Esophagus squamous epithelium (tissue), 5 donors: ENCODE results near the gene SLC7A6OS. TPM values are rescaled to one million over a fixed set of nuclear protein-coding genes. Genes with fewer than 3 reads are reported as not detected.

Experiments
- DNase-seq: peaks from one replicate; lab custom pipeline; 2025; lab: John Stamatoyannopoulos, UW
- H3K27ac ChIP-seq, 4 donors: fragments of 200-600 bp; sonication (generic); one replicate each; pipeline ENCODE4 v1.5.1; 2016 to 2019; ENCODE audit warnings: mild to moderate bottlenecking in 1 of 4
- H3K27me3 ChIP-seq, 4 donors: fragments of 200-600 bp; sonication (generic); 1 replicate in 3 of 4; 2 replicates in 1 of 4; pipeline versions ENCODE4 v1.5.1 to v1.6.0; 2017 to 2021; ENCODE audit warnings: antibody characterized with exemption in 1 of 4
- H3K36me3 ChIP-seq, 3 donors: fragments of 200-600 bp; sonication (generic); one replicate each; pipeline ENCODE4 v1.5.1; 2016 to 2019
- H3K4me1 ChIP-seq, 3 donors: fragments of 200-600 bp; sonication (generic); one replicate each; pipeline ENCODE4 v1.5.1; 2017 to 2019
- H3K4me3 ChIP-seq, 4 donors: fragments of 200-600 bp; sonication (generic); 1 replicate in 3 of 4; 2 replicates in 1 of 4; pipeline ENCODE4 v1.5.1; 2016 to 2019; ENCODE audit warnings: mild to moderate bottlenecking in 2 of 4, moderate library complexity in 1 of 4
- H3K9me3 ChIP-seq, 3 donors: fragments of 200-600 bp; sonication (generic); one replicate each; pipeline ENCODE4 v1.5.1; 2016 to 2019
- CTCF ChIP-seq, 6 experiments: fragments of 450-650 bp in 4 of 6; fragments of 200-600 bp in 2 of 6; sonication (generic) in 2 of 6; IDR thresholded peaks; one replicate each; pipeline ENCODE4 v1.5.1; 2016 to 2019; ENCODE audit warnings: antibody characterized with exemption in 6 of 6, mild to moderate bottlenecking in 4 of 6, moderate library complexity in 4 of 6
- POLR2A ChIP-seq, 4 donors: fragments of 450-650 bp; IDR thresholded peaks; one replicate each; pipeline ENCODE4 v1.6.1; 2017; ENCODE audit warnings: antibody characterized with exemption in 4 of 4, mild to moderate bottlenecking in 4 of 4, moderate library complexity in 3 of 4
- WGBS, 2 donors: methylation state at CpG; one replicate each; pipeline ENCODE4 v1.1.5; 2018; 5-methylcytosine and 5-hydroxymethylcytosine counted together
- intact Hi-C: fragments of 100-400 bp; cut with DNase I; formaldehyde crosslinking; loops from one replicate; pipeline ENCODE4 v1.15.0; 2022
- total RNA-seq, 4 donors: library from RNA; depleted of rRNA; stranded (reverse); fragments of >200 nt; gene quantifications; one replicate each; pipeline ENCODE4 v1.1.0, GENCODE V29; 2016
- donor health status: DM: yes; HTN: yes; CAD: no.

The SLC7A6OS gene
- total RNA-seq, 4 donors from 2014 or later: 4.5 to 16.2 (median 6.7) TPM

GRCh38 chr16:68349838-68350410 is 39.2 kb upstream of the SLC7A6OS start:
- TF ChIP-seq POLR2A (IDR thresholded peaks at IDR 0.05) (no peak), CTCF (IDR thresholded peaks at IDR 0.05) (no peak)
- H3K4me3 ChIP-seq: no peak overlapping the region
- H3K36me3 ChIP-seq: peaks cover 14 to 100% (median 31%) of the 10 kb centered on the region in 3 donors
- 88 to 89% methylated on average over 10 of the region's 10 CpGs for WGBS, 2 donors
- no peaks in the 10 kb centered on the region for H3K27me3 ChIP-seq
- no peaks in the 10 kb centered on the region for H3K4me1 ChIP-seq
- no peak overlapping the region for H3K27ac ChIP-seq
- H3K9me3 ChIP-seq: no peaks in the 10 kb centered on the region
- intact Hi-C loops: loop anchor here (10.0 kb wide), 1 partner anchor 55 kb away; no protein-coding TSS in a partner anchor
- no peak for DNase-seq

GRCh38 chr16:68348639-68349445 is 38.1 kb upstream of the SLC7A6OS start:
- 91 to 94% methylated on average over 24 to 27 of the region's 27 CpGs for WGBS, 2 donors
- H3K36me3 ChIP-seq: peaks cover 14 to 94% (median 22%) of the 10 kb centered on the region in 3 donors
- no peaks in the 10 kb centered on the region for H3K4me1 ChIP-seq
- no peak overlapping the region for H3K27ac ChIP-seq
- DNase-seq: no peak
- no peaks in the 10 kb centered on the region for H3K27me3 ChIP-seq
- TF ChIP-seq POLR2A (IDR thresholded peaks at IDR 0.05) (no peak), CTCF (IDR thresholded peaks at IDR 0.05) (no peak)
- no peaks in the 10 kb centered on the region for H3K9me3 ChIP-seq
- H3K4me3 ChIP-seq: no peak overlapping the region
- intact Hi-C loops: no loop called here

- Histone ChIP-seq H3K4me1 (no peaks in the 10 kb centered on the region), H3K27me3 (no peaks in the 10 kb centered on the region), H3K4me3 (no peak overlapping the region), H3K27ac (no peak overlapping the region), H3K9me3 (no peaks in the 10 kb centered on the region), H3K36me3 (peaks cover 13 to 94% (median 14%) of the 10 kb centered on the region in 3 donors)
- intact Hi-C loops: no loop called here
- DNase-seq: no peak
- no peak for TF ChIP-seq CTCF (IDR thresholded peaks at IDR 0.05)
- no peak for TF ChIP-seq POLR2A (IDR thresholded peaks at IDR 0.05)
- WGBS, 2 donors: 80 to 89% methylated on average over 3 to 4 of the region's 4 CpGs
Measured at GRCh38 chr16:68347605-68348004, 36.9 kb upstream of the SLC7A6OS start.

GRCh38 chr16:68346892-68347480 is 36.2 kb upstream of the SLC7A6OS start:
- intact Hi-C loops: no loop called here
- no peak for DNase-seq
- TF ChIP-seq CTCF (IDR thresholded peaks at IDR 0.05) (no peak), POLR2A (IDR thresholded peaks at IDR 0.05) (no peak)
- 72 to 79% methylated on average over 4 of the region's 12 CpGs for WGBS, 2 donors
- Histone ChIP-seq H3K4me3 (no peak overlapping the region), H3K9me3 (no peaks in the 10 kb centered on the region), H3K27ac (no peak overlapping the region), H3K27me3 (no peaks in the 10 kb centered on the region), H3K36me3 (peaks cover 13 to 94% (median 14%) of the 10 kb centered on the region in 3 donors), H3K4me1 (no peaks in the 10 kb centered on the region)
